ENCODE results near the gene CYBC1.

DNA sequence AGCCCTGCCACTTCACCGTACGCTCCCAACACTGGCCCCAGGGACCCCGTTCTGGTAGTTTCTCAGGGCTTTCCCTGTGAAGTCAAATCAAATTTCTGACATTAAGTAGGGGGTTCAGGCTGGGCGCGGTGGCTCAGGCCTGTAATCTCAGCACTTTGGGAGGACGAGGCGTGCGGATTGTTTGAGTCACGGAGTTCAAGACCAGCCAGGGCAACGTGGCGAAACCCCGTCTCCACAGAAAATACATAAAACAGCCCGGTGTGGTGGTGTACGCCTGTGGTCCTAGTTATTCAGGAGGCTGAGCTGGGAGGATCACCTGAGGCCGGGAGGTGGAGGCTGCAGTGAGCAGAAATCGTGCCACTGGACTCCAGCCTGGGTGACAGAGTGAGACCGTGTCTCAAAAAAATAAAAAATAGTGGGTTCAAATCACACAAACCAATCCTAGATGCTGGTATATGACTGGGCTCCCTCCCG is 632 bp downstream of the CYBC1 start:
- TF ChIP-seq SIN3A (IDR thresholded peaks at IDR 0.05; ENCODE audit: borderline replicate concordance, insufficient read depth, low read length): no peak
- TF ChIP-seq TAF1 (IDR thresholded peaks at IDR 0.05; ENCODE audit: borderline replicate concordance, insufficient read depth, low read length): no peak

All from PFSK-1 (cell line).